Thyroid gland (tissue), 4 donors: ENCODE data around the gene CTBS.

Experiments used
- POLR2A ChIP-seq, 2 donors: fragments of 450-650 bp; IDR thresholded peaks; one replicate each; pipeline ENCODE4 v1.6.1; 2017; ENCODE audit warnings: antibody characterized with exemption in 2 of 2, mild to moderate bottlenecking in 2 of 2, moderate library complexity in 1 of 2
- TF ChIP-seq, protein P1 (sequence below), 6 experiments: fragments of 200-600 bp in 3 of 6; fragments of 450-650 bp in 3 of 6; sonication (generic) in 3 of 6; IDR thresholded peaks; one replicate each; pipeline ENCODE4 v1.5.1; 2016 to 2019; ENCODE audit warnings: antibody characterized with exemption in 6 of 6, mild to moderate bottlenecking in 2 of 6, inconsistent platforms in 1 of 6, moderate library complexity in 1 of 6

DNA sequence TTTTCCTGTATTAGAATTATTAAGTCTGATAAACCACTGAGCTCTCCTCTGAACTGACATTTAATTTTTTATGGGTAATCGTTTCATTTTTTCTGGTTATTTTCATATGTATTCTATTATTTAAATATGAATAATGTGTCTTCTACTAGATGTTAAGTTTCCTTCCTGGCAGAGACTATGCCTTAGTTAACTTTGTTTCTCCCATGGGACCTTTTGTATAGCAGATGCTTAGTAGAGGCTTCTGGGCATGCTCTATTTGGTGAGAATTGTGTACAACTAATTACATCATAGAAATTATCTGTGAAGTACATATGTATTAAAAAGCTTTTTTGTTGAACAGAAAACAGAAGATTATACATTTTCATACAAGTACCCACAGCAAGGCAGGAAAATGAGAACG lies 23.4 kb downstream of the CTBS start:
- TF ChIP-seq, protein P1, sequence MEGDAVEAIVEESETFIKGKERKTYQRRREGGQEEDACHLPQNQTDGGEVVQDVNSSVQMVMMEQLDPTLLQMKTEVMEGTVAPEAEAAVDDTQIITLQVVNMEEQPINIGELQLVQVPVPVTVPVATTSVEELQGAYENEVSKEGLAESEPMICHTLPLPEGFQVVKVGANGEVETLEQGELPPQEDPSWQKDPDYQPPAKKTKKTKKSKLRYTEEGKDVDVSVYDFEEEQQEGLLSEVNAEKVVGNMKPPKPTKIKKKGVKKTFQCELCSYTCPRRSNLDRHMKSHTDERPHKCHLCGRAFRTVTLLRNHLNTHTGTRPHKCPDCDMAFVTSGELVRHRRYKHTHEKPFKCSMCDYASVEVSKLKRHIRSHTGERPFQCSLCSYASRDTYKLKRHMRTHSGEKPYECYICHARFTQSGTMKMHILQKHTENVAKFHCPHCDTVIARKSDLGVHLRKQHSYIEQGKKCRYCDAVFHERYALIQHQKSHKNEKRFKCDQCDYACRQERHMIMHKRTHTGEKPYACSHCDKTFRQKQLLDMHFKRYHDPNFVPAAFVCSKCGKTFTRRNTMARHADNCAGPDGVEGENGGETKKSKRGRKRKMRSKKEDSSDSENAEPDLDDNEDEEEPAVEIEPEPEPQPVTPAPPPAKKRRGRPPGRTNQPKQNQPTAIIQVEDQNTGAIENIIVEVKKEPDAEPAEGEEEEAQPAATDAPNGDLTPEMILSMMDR (IDR thresholded peaks at IDR 0.05) = no peak
- TF ChIP-seq POLR2A (IDR thresholded peaks at IDR 0.05) = no peak
